HAP-1 (cell line): Measurements from ENCODE around the gene KCNJ8.
"Not testable (repeated sequence)": the region's sequence is repeated elsewhere in the genome, so short reads cannot be mapped to it uniquely, and the experiment has no call there.

Source experiments
- DNase-seq, 2 experiments: peaks; one replicate each; pipeline ENCODE4 v3.0.0-alpha.2; 2016 to 2020; ENCODE audit warnings: low spot score in 2 of 2
- H3K27me3 ChIP-seq: fragments of 250-450 bp; sonication (Bioruptor Pico); 2 replicates; pipeline ENCODE4 v1.5.1; 2020; ENCODE audit warnings: low read depth, mild to moderate bottlenecking, moderate library complexity
- H3K36me3 ChIP-seq: fragments of 250-450 bp; sonication (Bioruptor Pico); replicated peaks from 2 replicates; pipeline ENCODE4 v1.5.1; 2020; ENCODE audit warnings: mild to moderate bottlenecking
- H3K4me1 ChIP-seq: fragments of 250-450 bp; sonication (Bioruptor Pico); 2 replicates; pipeline ENCODE4 v1.5.1; 2020; ENCODE audit warnings: mild to moderate bottlenecking
- H3K4me3 ChIP-seq: fragments of 250-450 bp; sonication (Bioruptor Pico); 2 replicates; pipeline ENCODE4 v1.5.1; 2020; ENCODE audit warnings: mild to moderate bottlenecking, moderate library complexity
- H3K9me3 ChIP-seq: fragments of 250-450 bp; sonication (Bioruptor Pico); 2 replicates; pipeline ENCODE4 v1.5.1; 2020; ENCODE audit warnings: mild to moderate bottlenecking, moderate library complexity
- in situ Hi-C: fragments of 300-500 bp; cut with MboI; formaldehyde crosslinking; loops from 3 replicates; pipeline ENCODE4 v1.14.3; 2020; ENCODE audit warnings: low sequenced_read_pairs, inconsistent platforms, mixed read lengths

KCNJ8 gene

GRCh38 chr12:21801522-21802288, 27.2 kb upstream of the KCNJ8 start:
- no peak for DNase-seq
- in situ Hi-C loops = no loop called here
- H3K9me3 ChIP-seq = no peaks in the 10 kb centered on the region
- no peak overlapping the region for H3K4me3 ChIP-seq
- H3K27me3 ChIP-seq = no peaks in the 10 kb centered on the region
- no peaks in the 10 kb centered on the region for H3K36me3 ChIP-seq
- no peaks in the 10 kb centered on the region for H3K4me1 ChIP-seq

GRCh38 chr12:21800011-21800410, 25.5 kb upstream of the KCNJ8 start:
- Histone ChIP-seq H3K27me3 (no peaks in the 10 kb centered on the region), H3K4me1 (no peaks in the 10 kb centered on the region), H3K36me3 (no peaks in the 10 kb centered on the region), H3K4me3 (no peak overlapping the region), H3K9me3 (no peaks in the 10 kb centered on the region)
- in situ Hi-C loops = no loop called here
- no peak for DNase-seq

DNA sequence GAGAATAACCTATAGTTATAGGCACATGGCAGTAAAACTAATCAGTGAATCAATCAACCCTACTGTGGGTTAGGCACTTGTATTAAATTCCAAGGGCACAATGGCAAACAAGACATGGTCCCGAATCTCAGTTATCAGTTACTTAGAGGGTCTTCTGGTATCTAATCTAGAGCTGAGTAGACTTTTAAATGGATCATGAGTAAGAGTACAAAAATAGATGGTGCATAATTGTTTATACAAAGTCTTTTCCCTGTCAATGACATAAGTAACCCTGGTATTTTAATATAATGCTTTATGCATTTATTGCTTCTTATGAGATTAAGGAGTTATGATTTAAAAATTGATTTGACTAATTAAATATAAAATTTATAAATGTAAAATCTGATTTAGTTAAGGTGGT, 23.0 kb upstream of the KCNJ8 start:
- H3K4me3 ChIP-seq = no peak overlapping the region
- no peaks in the 10 kb centered on the region for H3K36me3 ChIP-seq
- no peak for DNase-seq
- no peaks in the 10 kb centered on the region for H3K4me1 ChIP-seq
- no peaks in the 10 kb centered on the region for H3K9me3 ChIP-seq
- in situ Hi-C loops = no loop called here
- H3K27me3 ChIP-seq = no peaks in the 10 kb centered on the region

GRCh38 chr12:21795648-21796328, 21.3 kb upstream of the KCNJ8 start:
- Histone ChIP-seq H3K27me3 (no peaks in the 10 kb centered on the region), H3K4me1 (no peaks in the 10 kb centered on the region), H3K9me3 (no peaks in the 10 kb centered on the region), H3K4me3 (no peak overlapping the region), H3K36me3 (no peaks in the 10 kb centered on the region)
- DNase-seq = no peak
- in situ Hi-C loops = no loop called here

- in situ Hi-C loops, H3K4me1 ChIP-seq, H3K4me3 ChIP-seq, H3K36me3 ChIP-seq, DNase-seq, H3K9me3 ChIP-seq, H3K27me3 ChIP-seq: not testable (repeated sequence)
Observed at GRCh38 chr12:21794807-21795595, 20.5 kb upstream of the KCNJ8 start.

DNA sequence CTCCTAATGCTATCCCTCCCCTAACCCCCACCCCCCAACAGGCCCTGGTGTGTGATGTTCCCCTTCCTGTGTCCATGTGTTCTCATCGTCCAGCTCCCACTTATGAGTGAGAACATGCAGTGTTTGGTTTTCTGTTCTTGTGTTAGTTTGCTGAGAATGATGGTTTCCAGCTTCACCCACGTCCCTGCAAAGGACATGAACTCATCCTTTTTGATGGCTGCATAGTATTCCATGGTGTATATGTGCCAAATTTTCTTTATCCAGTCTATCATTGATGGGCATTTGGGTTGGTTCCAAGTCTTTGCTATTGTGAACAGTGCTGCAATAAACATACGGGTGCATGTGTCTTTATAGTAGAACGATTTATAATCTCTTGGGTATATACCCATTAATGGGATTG, 15.2 kb upstream of the KCNJ8 start:
- H3K27me3 ChIP-seq, H3K36me3 ChIP-seq, H3K4me1 ChIP-seq, in situ Hi-C loops, H3K9me3 ChIP-seq, H3K4me3 ChIP-seq, DNase-seq: not testable (repeated sequence)

- Histone ChIP-seq H3K4me3 (no peak overlapping the region), H3K27me3 (peaks cover 5% of the 10 kb centered on the region; the same call in 1 of the 2 replicates), H3K4me1 (no peaks in the 10 kb centered on the region), H3K36me3 (no peaks in the 10 kb centered on the region), H3K9me3 (no peaks in the 10 kb centered on the region)
- DNase-seq = no peak
- in situ Hi-C loops = no loop called here
Observed at GRCh38 chr12:21788089-21788983, 13.8 kb upstream of the KCNJ8 start.

DNA sequence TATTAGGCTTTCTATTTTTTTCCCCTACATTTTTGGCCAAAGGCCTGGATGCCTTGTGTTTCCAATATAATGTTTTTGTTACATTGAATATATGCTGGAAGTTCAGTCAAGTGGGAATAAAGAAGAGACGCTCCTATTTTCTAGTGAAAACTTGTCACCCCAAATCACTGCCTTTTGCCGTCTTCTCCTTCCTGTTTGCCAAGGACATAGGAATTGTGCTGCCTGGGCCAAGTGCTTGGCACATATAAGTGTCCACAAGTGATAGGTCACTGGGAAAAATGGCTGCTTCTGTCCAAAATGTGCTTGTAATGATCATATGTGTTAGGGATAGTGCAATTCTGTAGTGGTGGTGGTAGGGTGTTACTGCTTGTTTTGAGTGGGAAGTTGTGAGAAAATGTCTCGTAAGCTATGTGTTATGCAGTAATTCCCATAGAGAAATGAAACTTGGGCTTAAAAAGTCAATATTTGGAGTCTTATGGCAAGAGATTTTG, 11.6 kb upstream of the KCNJ8 start:
- in situ Hi-C loops = no loop called here
- H3K4me3 ChIP-seq = no peak overlapping the region
- H3K27me3 ChIP-seq = peaks cover 5% of the 10 kb centered on the region; the same call in 1 of the 2 replicates
- H3K36me3 ChIP-seq = no peaks in the 10 kb centered on the region
- no peaks in the 10 kb centered on the region for H3K4me1 ChIP-seq
- H3K9me3 ChIP-seq = no peaks in the 10 kb centered on the region
- no peak for DNase-seq

DNA sequence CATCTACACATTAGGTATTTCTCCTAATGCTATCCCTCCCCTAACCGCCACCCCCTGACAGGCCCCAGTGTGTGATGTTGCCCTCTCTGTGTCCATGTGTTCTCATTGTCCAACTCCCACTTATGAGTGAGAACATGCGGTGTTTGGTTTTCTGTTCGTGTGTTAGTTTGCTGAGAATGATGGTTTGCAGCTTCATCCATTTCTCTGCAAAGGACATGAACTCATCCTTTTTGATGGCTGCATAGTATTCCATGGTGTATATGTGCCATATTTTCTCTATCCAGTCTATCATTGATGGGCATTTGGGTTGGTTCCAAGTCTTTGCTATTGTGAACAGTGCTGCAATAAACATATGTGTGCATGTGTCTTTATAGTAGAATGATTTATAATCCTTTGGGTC, 8.2 kb upstream of the KCNJ8 start:
- in situ Hi-C loops, H3K36me3 ChIP-seq, H3K27me3 ChIP-seq, H3K9me3 ChIP-seq, H3K4me3 ChIP-seq, H3K4me1 ChIP-seq, DNase-seq: not testable (repeated sequence)

DNA sequence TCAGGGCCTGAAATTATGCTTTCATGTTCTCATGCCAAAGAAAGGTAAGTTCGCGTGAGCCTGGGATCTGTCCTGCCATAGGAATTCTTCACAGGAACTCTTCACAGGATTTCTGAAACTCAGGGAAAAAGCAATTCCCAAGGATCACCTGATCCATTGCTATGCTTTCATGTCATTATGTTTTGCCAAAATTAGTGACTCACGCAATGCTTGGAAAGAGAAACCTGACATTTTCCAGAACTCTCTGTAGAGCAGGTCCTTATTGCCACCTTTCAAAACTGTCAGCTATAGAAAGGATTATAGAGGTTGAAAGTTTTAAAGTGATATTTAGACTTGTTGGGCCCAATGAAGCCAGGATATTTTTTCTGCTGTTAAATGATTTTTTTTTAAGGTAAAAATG, 6.3 kb upstream of the KCNJ8 start:
- H3K36me3 ChIP-seq = no peaks in the 10 kb centered on the region
- in situ Hi-C loops = no loop called here
- no peak for DNase-seq
- no peak overlapping the region for H3K4me3 ChIP-seq
- H3K27me3 ChIP-seq = peaks cover 5% of the 10 kb centered on the region
- no peaks in the 10 kb centered on the region for H3K9me3 ChIP-seq
- H3K4me1 ChIP-seq = no peaks in the 10 kb centered on the region

DNA sequence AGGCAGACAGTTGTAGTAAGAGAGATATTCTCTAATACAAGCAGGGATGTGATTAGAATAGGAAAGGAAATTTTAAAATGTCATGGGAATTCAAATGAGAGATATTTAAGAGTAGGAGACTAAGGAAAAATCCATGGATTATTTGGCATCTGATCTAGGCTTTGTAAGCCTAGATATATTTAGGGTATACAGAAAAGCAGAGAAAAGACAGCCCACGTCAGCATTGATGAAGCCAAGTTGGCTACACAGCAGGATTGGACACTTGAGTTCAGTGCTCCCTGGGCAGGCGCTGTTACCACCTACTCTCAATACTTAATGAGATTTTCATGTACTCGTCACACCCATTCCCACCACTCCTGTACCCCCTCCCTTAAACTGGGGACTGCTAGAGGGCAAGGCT, 1.7 kb upstream of the KCNJ8 start:
- Histone ChIP-seq H3K9me3 (no peaks in the 10 kb centered on the region), H3K4me3 (no peak overlapping the region), H3K36me3 (no peaks in the 10 kb centered on the region), H3K27me3 (peaks cover 31% of the 10 kb centered on the region), H3K4me1 (no peaks in the 10 kb centered on the region; the same call in 1 of the 2 replicates)
- DNase-seq = no peak
- in situ Hi-C loops = no loop called here

DNA sequence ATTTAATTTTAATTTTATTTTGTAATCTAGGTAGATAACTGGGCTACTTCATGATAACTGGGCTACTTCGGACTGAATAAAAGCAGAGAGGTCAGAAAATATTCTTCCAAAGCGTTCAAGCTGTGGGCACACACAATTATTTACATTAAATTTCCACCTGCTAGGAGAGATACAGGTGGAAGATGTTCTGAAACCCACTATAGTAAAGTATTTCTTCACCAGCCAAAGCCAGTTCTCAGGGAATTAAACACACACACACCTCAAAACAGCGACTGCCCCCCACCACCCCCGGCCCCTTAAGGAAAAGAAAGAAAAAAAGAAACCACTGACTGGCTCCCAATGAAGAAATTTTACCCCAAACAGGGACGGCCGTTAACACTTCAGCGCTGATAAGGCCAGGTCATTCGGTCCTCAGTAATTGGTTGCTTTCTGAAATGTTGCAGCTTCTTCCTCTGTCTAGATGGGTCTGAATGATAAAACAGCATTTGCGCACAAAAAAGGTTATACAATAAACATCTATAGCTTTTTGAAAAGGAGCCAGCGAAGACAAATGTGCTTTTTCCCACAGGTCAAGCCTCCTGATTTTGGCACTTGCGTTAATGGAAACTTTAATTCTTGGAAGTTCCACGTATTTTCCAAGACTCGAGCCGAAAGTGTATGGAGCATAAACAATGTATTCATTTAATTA, 771 bp upstream of the KCNJ8 start:
- H3K27me3 ChIP-seq = peaks cover 31% of the 10 kb centered on the region
- H3K36me3 ChIP-seq = no peaks in the 10 kb centered on the region
- DNase-seq = no peak
- in situ Hi-C loops = no loop called here
- no peaks in the 10 kb centered on the region; the same call in 1 of the 2 replicates for H3K4me1 ChIP-seq
- H3K4me3 ChIP-seq = peak overlapping the region; percentile 21; the same call in 1 of the 2 replicates
- no peaks in the 10 kb centered on the region for H3K9me3 ChIP-seq

- H3K4me3 ChIP-seq = no peak overlapping the region
Observed at GRCh38 chr12:21773806-21774205, 700 bp downstream of the KCNJ8 start.

More at GRCh38 chr12:21773806-21774205, 700 bp downstream of the KCNJ8 start:
- Histone ChIP-seq H3K36me3 (no peaks in the 10 kb centered on the region), H3K27me3 (peaks cover 31% of the 10 kb centered on the region), H3K4me1 (no peaks in the 10 kb centered on the region; the same call in 1 of the 2 replicates), H3K9me3 (no peaks in the 10 kb centered on the region)
- DNase-seq = no peak
- in situ Hi-C loops = no loop called here
